Sigmoid colon (tissue), 3 donors: ENCODE data around the gene SP3.

Experiments
- POLR2A ChIP-seq, 2 donors: fragments of 450-650 bp; IDR thresholded peaks; one replicate each; pipeline ENCODE4 v1.6.1; 2016; ENCODE audit warnings: antibody characterized with exemption in 2 of 2, mild to moderate bottlenecking in 2 of 2, moderate library complexity in 2 of 2
- TF ChIP-seq, protein P1 (sequence below), 4 experiments: fragments of 450-650 bp in 3 of 4; fragments of 200-600 bp in 1 of 4; IDR thresholded peaks; one replicate each; pipeline ENCODE4 v1.5.1; 2016 to 2019; ENCODE audit warnings: antibody characterized with exemption in 4 of 4, mild to moderate bottlenecking in 3 of 4, moderate library complexity in 2 of 4

DNA sequence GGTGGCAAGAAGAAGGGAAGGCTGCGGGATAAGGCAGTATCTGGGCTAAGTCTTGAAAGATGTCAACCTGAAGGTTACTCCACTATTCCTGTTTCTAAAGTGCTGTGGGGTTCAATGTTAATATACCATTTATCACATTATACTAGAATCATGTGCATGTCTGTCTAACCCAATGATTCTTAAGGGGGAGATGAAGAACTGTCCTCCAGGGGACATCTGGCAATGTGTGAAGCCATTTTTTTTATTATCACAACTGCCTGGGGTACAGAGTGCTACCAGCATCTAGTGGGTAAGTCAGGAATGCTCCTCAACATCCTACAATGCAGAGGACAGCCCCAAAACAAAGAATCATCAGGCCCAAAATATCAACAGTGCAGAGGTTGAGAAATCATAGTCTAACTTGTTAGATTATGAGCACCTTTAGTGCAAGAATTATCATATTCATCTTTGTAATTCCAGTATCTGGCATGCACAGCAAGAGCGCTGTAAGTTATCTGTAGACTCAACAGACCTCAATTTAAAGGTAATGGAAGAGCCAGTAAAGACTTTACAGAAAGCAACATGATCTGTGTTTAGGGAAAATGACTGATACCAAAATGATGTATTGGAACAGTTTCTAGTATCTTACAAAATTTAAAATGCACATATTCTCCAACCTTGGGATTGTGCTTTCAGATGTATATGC is 26.3 kb downstream of the SP3 start:
- TF ChIP-seq, protein P1, sequence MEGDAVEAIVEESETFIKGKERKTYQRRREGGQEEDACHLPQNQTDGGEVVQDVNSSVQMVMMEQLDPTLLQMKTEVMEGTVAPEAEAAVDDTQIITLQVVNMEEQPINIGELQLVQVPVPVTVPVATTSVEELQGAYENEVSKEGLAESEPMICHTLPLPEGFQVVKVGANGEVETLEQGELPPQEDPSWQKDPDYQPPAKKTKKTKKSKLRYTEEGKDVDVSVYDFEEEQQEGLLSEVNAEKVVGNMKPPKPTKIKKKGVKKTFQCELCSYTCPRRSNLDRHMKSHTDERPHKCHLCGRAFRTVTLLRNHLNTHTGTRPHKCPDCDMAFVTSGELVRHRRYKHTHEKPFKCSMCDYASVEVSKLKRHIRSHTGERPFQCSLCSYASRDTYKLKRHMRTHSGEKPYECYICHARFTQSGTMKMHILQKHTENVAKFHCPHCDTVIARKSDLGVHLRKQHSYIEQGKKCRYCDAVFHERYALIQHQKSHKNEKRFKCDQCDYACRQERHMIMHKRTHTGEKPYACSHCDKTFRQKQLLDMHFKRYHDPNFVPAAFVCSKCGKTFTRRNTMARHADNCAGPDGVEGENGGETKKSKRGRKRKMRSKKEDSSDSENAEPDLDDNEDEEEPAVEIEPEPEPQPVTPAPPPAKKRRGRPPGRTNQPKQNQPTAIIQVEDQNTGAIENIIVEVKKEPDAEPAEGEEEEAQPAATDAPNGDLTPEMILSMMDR (IDR thresholded peaks at IDR 0.05) = no peak
- no peak for TF ChIP-seq POLR2A (IDR thresholded peaks at IDR 0.05)
